GM12892 (cell line): Measurements from ENCODE around the gene OR10A3.

Source experiments
- POLR2A ChIP-seq: IDR thresholded peaks from 2 replicates; pipeline ENCODE4 v1.6.1; 2011; ENCODE audit warnings: low read depth, low read length, control low read depth
- POLR2AphosphoS5 ChIP-seq: IDR thresholded peaks from 2 replicates; pipeline ENCODE4 v1.6.1; 2011; ENCODE audit warnings: low read depth, low read length, control low read depth

GRCh38 chr11:7967097-7967496, 25.6 kb upstream of the OR10A3 start:
- TF ChIP-seq POLR2A: no peak
- no peak for TF ChIP-seq POLR2AphosphoS5
